NCI-H2171 treated with DMSO at 0.1 percent for 48 hours (cell line): ENCODE data around the gene SHISA5.

Source experiments
- DNase-seq: peaks from one replicate; lab custom pipeline; 2025; lab: John Stamatoyannopoulos, UW

SHISA5 gene

GRCh38 chr3:48459773-48460516, 44.0 kb downstream of the SHISA5 start:
- no peak for DNase-seq

GRCh38 chr3:48459331-48459730, 44.6 kb downstream of the SHISA5 start:
- DNase-seq: no peak

GRCh38 chr3:48456456-48456855, 47.5 kb downstream of the SHISA5 start:
- no peak for DNase-seq

- no peak for DNase-seq
These were observed 52.7 kb downstream of the SHISA5 start for GRCh38 chr3:48451270-48451669.

GRCh38 chr3:48446425-48447193, 57.4 kb downstream of the SHISA5 start, which contains the start of gene ATRIP:
ATRIP (plus strand) TSS chr3:48446737; CDS start chr3:48446846, 109 bp downstream.
- peak; percentile 44 for DNase-seq

- DNase-seq: no peak
These were observed 57.9 kb downstream of the SHISA5 start for GRCh38 chr3:48446043-48446424.

GRCh38 chr3:48445277-48445882, 58.6 kb downstream of the SHISA5 start:
- DNase-seq: no peak

GRCh38 chr3:48441940-48442339, 62.0 kb downstream of the SHISA5 start:
- DNase-seq: no peak

- no peak for DNase-seq
These were observed 63.4 kb downstream of the SHISA5 start for GRCh38 chr3:48440590-48440958.

GRCh38 chr3:48439820-48440589, 64.0 kb downstream of the SHISA5 start, which contains the start of the genes CCDC51 and TMA7:
CCDC51 (minus strand) TSS chr3:48440119; CDS start chr3:48435128, 4,991 bp downstream.
TMA7 (plus strand) TSS chr3:48440257; CDS start chr3:48440297, 40 bp downstream.
- peak; percentile 94 for DNase-seq

GRCh38 chr3:48437812-48438211, 66.2 kb downstream of the SHISA5 start:
- no peak for DNase-seq

- DNase-seq: no peak
These were observed 67.1 kb downstream of the SHISA5 start for GRCh38 chr3:48436855-48437254.

GRCh38 chr3:48436477-48436787, 67.5 kb downstream of the SHISA5 start:
- no peak for DNase-seq

- peak; percentile 60 for DNase-seq
These were observed 68.0 kb downstream of the SHISA5 start for GRCh38 chr3:48435774-48436476.

- DNase-seq: no peak
These were observed 68.8 kb downstream of the SHISA5 start for GRCh38 chr3:48435223-48435595.

GRCh38 chr3:48434591-48435222, 69.3 kb downstream of the SHISA5 start:
- no peak for DNase-seq

- no peak for DNase-seq
These were observed 70.4 kb downstream of the SHISA5 start for GRCh38 chr3:48433472-48434118.

GRCh38 chr3:48432411-48433371, 71.3 kb downstream of the SHISA5 start:
- no peak for DNase-seq
